Forelimb muscle (tissue), 1 donor: ENCODE results near the gene CKS1B. TPM values are rescaled to one million over a fixed set of nuclear protein-coding genes. Genes with fewer than 3 reads are reported as not detected.

Source experiments
- DNase-seq: peaks from one replicate; pipeline ENCODE4 v3.0.0-alpha.2; 2013; ENCODE audit warnings: low read depth
- polyA plus RNA-seq: library from polyadenylated mRNA; unstranded; fragments of 120-200 nt; gene quantifications from one replicate; pipeline ENCODE4 v1.2.1, GENCODE V29; 2013; ENCODE audit not compliant: insufficient read length

The CKS1B gene
- 47.6 TPM for polyA plus RNA-seq

DNA sequence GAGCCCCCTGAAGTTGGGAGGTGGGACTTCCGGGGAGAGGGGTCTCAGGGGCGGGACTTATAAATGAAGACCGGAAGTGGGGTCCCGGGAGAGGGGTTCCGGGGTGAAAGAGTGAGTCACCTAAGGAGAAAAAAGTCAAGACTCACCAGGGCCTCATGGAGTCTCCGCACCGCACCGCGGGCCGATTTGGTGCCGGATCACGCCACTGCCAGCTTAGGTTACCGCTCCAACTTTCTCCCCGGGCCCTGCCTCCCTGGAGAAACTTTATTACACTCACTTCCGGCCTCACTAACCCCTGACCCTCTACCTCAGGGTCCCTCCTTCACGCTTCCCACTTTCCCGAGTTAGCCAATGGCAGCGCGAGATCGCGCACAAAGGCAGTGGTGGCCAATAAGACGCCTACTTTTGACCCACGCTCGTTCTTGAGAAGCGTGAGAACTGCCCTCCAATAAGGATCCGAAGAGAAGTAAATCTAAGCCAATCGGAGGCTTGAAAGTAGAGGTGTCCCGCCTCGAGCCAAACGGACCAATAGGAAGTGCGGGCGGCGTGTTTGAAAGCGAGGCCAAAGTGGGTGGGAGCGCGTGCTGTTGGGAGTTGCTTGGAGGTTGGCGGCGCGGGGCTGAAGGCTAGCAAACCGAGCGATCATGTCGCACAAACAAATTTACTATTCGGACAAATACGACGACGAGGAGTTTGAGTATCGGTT lies at the start of gene CKS1B:
Gene CKS1B (plus strand): TSS at position 580 of the 706 bp plus-strand sequence. CDS start 65 bp downstream, at position 645.
- peak; percentile 100 for DNase-seq

- DNase-seq = no peak
Measured at GRCh38 chr1:154925335-154926170, 48.9 kb upstream of the CKS1B start.

DNA sequence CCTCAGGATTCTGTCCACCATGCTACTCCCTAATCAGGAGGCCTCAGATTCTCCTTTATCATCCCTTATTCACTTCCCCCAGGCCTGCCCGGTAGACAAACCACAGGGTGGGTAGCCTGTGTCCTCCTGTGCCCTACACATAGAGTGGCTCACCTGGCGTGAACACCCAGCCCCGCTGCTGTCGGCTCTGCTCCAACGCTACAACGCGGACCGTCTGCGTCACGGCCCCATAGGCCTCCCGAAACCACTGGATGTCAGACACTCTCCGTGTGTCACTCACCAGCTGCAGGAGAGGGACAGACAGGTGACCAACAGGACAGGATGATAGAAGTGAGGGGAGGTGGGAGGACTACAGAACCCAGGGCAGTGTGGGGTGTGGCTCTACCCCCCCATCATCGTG lies 48.3 kb upstream of the CKS1B start:
- no peak for DNase-seq

DNA sequence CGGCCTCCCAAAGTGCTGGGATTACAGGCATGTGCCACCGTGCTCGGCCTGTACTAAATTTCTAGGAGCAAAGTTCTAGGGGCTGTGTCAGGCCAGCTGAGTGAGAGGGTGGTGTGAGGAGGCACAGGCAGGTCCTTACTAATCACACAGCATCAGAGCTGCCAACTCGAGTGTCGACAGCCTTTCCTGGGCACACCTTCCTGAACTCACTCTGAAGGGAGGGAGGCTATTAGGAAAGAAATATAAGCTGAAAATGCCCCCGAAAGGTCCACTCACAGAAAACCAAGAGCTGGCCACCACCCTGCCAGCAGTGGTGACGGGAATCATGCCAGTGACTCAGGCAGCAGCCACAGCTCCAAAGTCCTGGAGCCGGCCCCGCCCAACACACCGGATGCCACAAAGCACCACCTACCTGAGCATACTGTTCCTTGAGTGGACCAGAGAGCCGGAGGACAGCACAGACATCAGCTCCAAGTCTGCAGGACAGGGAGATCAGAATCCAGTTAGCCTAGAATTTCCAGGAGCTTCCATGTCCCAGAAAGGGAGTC lies 42.5 kb upstream of the CKS1B start:
- no peak for DNase-seq

GRCh38 chr1:154934358-154934948 lies 40.0 kb upstream of the CKS1B start:
- DNase-seq = no peak

- no peak for DNase-seq
Measured at GRCh38 chr1:154935749-154936554, 38.5 kb upstream of the CKS1B start.

DNA sequence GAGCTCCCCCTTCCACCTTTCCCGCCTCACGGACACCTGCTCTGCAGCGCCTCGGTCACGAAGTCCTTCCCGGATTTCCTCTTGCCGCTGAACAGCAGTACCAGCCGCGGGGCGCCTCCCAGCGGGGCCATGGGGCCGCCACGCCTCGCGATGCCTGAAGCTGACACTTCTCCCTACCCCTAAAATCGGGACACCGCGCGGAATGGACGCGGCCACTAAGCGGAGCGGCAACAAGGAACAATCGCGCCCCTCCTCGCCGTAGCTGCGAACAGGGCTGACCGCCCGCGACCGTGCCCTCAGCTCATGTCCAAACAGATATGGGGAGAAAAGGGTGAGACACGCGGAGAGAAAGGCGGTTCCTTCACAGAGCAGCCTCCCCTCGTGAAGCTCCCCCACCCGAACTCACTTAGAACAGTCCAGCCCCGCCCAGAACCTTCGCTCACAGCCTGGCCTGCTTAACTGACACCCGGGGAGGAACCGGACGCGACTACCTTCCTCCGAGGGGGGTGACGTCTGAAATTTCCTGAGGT lies 37.9 kb upstream of the CKS1B start, which contains the start of gene PMVK:
Gene PMVK (minus strand): TSS at position 165 of the 530 bp plus-strand sequence. CDS start 34 bp downstream, at position 131.
- DNase-seq = peak; percentile 86

GRCh38 chr1:154937085-154937987 lies 37.1 kb upstream of the CKS1B start:
- DNase-seq = peak; percentile 85

GRCh38 chr1:154937988-154938386 lies 36.5 kb upstream of the CKS1B start:
- DNase-seq = no peak

DNA sequence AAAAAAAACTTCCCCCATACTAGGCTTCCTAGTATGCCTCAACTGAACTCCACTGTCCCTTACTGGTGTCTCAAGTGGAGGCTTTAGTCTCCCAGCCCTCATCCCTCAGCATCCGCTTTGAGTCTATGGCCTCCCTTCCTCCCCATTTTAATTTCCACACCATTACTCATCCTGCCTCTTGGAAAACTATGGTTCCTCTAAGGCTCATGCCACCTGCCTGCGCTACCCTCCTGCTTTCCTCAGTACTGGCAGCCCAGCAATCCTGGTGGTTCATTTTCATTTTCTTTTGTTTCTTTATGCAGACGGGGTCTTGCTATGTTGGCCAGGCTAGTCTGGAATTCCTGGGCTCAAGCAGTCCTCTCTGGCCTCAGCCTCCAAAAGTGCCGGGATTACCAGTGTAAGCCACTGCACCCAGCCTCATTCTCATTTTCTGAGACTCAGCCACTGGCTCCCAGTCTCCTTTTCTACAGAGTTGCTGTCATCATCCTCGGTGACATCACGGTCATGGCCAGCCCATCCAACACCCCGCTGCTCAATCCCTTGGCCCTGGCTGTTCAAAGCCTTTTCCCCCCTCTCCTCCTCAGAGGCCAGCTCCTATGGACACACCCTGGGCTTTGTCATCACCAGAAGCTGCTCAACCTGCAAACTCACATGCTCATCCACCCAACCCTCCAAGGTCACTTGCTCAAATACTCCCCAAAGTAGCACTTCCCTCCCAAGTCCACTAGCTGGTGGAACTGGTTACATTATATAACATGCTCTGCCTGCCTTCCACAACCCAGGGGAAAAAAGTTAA lies 35.7 kb upstream of the CKS1B start:
- no peak for DNase-seq

DNA sequence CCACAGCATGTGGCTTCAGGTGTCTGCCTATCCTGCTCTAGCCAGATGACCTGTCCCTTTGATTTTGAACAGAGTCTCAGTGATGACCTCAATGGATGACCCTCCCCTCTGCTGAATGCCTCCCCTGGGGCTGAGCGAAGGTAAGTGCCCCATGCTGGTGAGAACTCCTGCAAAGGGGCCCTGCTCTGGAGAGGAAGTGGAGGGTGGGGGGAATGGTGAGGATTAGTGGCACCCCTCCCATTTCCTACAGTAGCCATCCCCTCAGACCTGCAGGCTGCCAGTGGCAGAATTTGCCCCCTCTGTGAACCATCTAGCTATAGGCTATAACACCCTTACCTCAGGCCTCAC lies 34.3 kb upstream of the CKS1B start:
- no peak for DNase-seq

GRCh38 chr1:154940651-154941194 lies 33.8 kb upstream of the CKS1B start:
- DNase-seq = no peak

GRCh38 chr1:154941333-154942013 lies 33.0 kb upstream of the CKS1B start:
- DNase-seq = no peak

DNA sequence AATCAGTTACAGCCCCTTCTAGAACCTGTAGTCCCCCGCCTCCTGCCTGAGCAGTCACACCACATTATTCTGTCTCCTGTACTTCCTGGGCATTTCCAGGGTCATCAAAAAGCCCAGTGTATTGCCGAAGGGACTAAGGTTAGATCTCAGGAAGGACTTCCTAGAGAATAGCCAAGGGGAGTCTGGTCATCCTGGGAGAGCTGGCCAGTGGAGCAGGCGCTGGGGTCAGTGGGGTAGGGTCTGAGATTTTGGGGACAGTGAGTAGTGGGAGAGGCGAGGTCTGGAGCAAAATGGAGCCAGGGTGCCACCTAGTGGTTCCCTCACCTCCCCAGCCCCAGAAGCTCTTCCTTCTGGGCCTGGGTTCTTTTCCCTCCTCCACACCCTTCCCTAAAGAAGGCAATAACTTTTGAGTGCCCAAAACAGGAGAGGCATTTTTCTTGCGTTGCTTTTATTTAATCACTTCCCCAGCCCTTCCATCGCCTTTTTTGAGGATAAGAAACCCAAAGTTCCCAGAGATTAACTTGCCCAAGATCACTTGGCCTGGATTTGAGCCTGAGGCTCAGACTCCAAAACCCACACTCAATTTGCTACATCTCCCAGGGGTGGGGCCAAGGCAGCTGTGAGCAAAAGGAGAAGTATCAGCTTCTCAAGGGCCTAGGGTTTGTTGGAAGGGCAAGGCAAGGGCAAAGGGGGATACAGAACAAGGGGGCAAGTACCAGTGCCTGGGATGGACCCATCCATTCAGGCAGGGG lies 30.7 kb upstream of the CKS1B start:
- no peak for DNase-seq

DNA sequence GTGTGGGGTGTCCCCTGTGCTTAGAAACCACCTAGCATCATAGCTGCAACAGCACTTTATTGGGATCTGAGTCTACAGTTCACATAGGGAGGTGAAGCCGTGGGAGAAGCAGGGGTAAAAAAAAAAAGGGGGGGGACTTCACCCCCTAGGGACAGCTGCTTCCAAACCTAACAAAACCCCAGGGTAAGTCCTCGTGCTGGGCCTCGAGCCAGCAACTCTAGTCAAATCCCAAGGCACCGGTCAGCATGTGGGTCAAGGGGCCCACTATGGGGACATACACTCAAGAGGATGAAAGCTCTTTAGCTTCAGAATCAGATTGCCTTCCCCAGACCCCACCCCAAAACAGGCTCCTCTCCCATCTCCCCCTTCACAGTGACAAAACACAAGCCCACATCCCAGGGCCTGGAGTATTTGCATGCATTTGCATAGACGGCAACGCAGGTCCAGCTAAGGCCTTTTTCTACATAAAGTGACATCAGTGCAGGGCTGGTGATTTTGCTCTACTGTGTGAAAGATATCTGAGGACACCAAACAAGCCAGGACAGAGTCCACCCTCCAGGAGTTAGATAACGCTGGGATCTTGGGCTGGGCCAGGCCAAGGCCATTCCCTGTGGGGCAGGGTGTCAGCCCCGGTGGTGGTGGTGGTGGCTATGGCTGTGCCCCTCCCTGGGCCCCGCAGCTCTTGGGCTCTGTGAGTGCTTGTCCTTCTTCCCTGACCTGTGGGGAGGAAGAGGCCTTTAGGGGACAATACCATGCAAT lies 29.9 kb upstream of the CKS1B start:
- DNase-seq = no peak

- no peak for DNase-seq
Measured at GRCh38 chr1:154945160-154945961, 29.1 kb upstream of the CKS1B start.
